ENCODE results near the gene XRN2.
"Not testable (repeated sequence)": the region's sequence is repeated elsewhere in the genome, so short reads cannot be mapped to it uniquely, and the experiment has no call there.

XRN2 gene

DNA sequence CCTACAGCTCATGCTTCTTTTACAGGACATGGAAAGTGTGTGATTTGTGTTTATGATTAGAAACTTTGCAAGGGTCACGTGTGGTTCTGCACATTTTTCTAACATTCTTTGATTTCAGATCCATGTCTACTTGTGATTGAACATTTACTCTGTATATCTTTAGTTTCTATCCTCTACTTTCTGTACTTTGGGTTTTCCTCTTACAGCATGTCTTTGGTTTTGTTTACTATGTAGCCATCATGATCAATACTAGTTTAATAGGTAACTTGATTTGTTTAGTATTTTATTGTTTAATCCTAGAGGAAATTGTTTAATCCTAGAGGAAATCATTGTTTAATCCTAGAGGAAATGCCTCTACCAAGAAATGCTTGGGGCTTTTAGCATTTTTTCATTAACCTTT is 41.8 kb downstream of the XRN2 start:
- no peak for DNase-seq

- DNase-seq: no peak
Measured at GRCh38 chr20:21352703-21353102, 49.6 kb downstream of the XRN2 start.

GRCh38 chr20:21353236-21353635 is 50.1 kb downstream of the XRN2 start:
- DNase-seq: no peak

DNA sequence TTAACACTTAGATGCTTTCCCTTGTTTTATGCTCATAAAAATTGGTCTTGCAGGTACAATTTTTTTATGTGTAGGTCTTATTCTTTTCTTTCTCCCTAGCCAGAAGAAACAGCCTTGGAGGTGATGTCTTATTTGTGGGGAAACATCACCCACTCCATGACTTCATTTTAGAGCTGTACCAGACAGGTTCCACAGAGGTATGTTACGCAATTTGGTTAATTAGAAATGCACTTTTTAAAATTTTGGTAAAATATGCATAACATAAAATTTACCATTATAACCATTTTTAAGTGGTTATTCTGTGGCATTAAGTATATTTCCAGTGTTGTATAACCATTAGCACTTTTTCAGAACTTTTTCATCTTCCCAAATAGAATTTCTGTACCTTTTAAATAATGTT is 52.9 kb downstream of the XRN2 start:
- DNase-seq: no peak

DNA sequence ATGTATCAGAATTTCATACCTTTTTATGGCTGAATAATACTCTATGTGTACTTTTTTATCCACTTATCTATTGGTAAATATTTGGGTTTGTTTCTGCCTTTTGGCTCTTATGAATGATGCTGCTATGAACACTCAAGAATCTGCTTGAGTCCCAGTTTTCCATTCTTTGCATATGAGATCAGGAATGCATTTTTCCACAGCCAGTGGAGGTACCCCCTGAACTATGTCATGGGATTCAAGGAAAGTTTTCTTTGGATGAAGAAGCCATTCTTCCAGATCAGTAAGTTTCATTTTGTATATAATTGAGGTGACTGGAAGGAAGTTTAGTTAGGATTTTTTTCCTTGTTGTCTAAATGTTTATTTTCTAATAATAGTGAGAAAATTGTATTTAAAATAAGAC is 53.3 kb downstream of the XRN2 start:
- DNase-seq: no peak

GRCh38 chr20:21357844-21358243 is 54.7 kb downstream of the XRN2 start:
- DNase-seq: no peak

DNA sequence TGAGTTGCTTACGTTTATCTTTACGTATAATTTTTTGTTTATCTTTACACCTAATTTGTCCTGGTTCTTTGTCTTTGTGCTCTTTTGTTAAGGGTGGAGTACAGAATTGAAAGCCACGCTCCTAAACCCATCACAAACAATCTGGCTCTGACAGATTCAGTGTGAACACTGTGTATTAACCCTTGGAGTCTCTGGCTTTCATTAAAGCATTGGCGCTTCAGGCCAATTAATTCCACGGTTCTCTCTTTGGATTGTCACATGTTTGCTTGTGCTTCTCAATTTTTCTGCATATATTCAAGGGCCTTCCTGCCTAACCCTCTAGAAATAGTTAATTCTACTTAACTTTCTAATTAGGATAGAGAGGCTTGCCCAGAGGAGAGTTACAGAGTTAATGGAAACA is 55.6 kb downstream of the XRN2 start:
- DNase-seq: no peak

DNA sequence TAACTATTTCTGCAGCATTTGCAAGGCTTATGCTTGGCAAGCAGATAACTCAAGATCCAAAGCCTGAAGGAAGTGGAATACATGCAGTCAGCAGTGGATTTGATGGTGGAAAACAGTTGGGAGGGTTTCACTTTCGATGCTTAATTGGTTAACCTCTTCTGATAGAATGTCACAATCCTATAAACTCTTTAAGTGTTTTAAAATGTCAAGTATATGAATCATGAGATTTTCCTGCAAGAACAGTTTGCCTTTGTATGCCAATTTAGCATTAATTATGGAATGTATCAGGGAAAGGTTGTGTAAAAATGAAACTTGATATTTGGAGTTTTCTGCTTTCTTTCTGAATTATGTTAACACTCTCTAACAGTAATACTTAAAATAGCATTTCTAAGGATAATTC is 57.6 kb downstream of the XRN2 start:
- DNase-seq: no peak

- no peak for DNase-seq
Measured at GRCh38 chr20:21361266-21361665, 58.1 kb downstream of the XRN2 start.

DNA sequence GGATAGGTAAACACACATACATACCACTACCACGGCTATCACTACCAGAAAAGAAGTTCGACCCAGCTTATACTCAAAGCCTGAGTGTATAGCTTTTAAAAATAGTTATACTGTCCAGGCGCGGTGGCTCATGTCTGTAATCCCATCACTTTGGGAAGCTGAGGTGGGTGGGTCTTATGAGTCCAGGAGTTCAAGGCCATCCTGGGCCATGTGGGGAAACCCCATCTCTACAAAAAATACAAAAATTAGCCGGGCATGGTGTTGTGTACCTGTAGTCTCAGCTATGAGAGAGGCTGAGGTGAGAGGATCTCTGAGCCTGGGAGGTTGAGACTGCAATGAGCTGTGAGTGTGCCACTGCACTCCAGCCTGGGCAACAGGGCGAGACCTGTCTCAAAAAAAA is 61.3 kb downstream of the XRN2 start:
- DNase-seq: no peak

DNA sequence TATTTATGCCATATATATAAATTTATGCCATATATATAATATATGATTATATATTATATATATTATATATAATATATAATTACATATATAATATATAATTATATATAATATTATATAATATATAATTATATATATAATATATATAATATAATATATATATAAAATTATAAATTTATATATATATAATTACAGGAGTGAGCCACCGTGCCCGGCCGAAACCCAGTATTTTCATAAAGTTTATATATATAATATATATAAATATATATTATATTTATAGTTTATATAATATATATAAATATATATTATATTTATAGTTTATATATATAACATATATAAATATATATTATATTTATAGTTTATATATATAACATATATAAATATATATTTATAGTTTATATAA is 62.6 kb downstream of the XRN2 start:
- DNase-seq: no peak

DNA sequence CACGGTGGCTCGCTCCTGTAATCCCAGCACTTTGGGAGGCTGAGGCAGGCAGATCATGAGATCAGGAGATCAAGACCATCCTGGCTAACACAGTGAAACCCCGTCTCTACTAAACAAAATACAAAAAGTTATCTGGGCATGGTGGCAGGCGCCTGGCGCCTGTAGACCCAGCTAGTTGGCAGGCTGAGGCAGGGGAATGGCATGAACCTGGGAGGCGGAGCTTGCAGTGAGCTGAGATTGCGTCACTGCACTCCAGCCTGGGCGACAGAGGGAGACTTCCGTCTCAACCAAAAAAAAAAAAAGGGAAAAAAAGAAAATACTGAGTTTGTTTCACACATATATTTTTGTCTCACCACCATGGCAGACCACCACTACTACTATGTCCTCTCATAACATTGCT is 63.1 kb downstream of the XRN2 start:
- DNase-seq: not testable (repeated sequence)

DNA sequence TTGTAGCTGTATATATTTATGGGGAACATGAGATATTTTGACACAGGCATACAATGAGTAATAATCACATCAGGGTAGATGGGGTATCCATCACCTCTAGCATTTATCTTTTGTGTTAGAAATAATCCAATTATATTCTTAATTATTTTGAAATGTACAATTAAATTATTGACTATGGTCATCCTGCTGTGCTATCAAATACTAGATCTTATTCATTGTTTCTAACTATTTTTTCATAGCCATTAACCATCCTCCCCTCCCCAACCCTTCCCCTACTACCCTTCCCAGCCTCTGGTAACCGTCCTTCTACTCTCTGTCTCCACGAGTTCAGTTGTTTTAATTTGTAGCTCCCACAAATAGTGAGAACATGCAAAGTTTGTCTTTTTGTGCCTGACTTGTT is 65.7 kb downstream of the XRN2 start:
- no peak for DNase-seq

DNA sequence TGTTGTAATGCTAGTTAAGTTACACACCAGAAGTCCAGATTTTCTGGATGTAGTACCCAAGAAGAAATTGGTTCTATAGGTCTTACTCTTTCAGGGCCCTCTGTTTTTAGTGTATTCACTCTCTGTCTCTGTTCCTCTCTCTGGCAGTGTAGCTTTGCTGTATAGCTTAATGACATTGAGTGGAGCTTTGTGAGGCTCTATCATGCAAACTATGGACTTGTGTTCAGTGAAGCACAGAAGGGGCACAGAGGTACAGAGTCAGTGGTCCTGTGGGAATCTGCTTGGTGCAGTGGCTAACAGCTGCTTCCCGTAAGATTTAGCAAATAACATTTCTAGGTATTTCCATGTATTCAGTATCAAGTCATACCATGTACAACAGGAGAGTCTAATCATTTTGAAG is 68.1 kb downstream of the XRN2 start:
- no peak for DNase-seq

DNA sequence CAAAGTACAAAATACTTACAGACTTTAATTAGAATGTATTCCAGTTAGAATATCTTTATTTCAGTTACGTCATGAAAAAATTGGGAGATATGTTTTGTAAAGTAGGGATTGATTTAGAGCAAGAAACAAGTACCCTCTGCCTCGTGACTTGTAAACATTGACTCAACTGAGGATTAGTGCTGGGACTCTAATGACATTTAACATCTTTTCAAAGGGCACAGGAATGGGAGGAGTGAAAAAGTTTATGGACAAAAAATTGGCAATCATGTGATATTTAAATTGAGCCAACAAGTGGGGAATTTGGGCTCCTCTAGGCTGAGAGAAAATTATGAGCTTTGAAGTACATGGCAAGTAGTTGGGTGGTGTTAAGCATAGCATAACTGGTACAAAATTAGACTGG is 68.9 kb downstream of the XRN2 start:
- DNase-seq: no peak

DNA sequence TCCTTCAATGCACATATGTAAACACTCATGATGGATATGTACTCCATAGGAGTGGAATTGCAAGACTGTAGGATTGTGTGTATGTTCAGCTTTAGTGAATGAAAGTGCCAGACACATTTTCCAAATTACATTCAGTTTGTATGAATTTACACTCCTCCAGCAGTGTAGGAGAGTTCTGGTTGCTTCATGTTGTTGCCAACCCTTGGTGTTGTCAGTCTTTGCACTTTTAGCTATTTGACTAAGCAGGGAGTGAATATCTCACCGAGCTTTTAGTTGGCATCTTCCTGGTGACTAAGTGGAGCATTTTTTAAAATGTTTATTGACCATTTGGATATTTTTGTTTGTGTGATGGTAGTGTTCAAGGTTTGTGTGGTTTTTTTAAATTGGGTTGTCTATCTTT is 70.3 kb downstream of the XRN2 start:
- no peak for DNase-seq

DNA sequence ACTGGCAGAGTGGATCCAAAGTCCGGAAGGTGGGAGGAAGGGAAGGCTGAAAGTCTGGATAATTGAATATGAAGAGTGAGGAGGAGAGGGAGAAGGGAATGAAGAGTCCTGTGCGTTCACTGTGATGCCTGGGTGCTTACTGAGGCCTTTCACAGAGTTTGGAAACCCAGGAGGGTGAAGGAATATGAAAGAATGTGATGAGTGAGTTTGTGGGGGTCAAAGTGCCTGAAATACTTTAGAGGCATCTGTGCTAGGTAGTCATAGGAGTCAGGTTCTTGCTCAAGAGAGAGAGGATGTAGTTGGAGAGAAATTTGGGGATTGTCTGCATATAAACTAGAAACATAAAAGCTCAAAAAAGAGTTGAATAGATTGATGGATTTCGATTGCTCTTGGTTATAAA is 73.5 kb downstream of the XRN2 start:
- DNase-seq: no peak

DNA sequence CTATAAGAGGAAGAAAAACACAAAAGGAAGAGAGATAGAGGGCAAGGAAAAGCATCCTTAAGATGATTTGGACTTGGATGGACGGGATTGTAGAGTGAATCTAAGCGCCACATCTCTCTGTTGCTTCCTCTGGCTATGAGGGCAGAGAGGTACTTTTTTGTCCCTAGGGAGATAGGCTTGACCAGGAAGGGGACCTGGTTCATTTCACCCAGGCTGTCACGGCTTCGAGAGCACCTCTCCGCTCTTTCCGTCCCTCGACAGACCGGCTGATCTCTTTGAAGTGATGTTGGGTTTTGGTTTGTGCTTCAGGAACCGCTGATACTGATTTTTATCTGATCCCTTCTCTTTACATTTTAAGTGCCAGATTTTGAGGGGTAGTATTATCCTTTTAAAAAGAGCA is 74.6 kb downstream of the XRN2 start:
- DNase-seq: no peak

GRCh38 chr20:21378259-21378658 is 75.1 kb downstream of the XRN2 start:
- no peak for DNase-seq

DNA sequence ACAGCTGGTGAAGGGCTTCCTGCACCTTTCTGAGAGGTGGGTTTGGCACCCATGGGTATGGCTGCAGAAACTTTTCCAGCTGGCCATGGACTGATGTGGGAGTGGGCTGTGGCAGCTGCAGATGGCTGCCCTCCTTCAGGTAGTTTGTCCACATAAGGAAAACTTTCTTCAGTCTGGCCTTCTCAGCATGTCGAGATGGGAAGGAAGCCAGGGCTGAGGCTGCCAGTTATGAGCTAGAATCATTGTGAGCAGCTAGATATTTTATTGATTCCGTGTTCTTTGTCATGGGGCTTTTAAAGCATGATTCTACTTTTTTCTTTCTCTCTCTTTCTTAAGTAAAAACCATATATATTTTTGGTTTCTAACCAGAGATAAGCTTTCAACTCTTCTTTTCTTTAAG is 77.6 kb downstream of the XRN2 start:
- DNase-seq: no peak

DNA sequence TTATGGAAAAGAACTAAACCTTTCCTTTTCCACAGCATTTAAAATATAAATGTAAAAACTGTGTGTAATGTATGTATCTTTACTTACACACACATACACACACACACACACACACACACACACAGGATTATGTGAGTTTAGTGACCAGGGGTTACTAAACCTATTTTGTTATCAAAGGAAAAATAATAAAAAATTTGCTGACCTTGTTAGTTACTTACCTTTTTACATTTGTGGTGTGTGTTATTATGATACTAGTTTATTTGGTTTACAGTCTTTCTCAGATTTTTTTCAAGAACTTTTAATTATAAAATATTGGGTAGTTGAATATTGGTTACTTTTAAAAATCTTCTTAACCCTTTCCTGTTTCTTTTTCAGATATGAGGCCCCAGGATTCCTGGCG is 78.5 kb downstream of the XRN2 start:
- DNase-seq: no peak

DNA sequence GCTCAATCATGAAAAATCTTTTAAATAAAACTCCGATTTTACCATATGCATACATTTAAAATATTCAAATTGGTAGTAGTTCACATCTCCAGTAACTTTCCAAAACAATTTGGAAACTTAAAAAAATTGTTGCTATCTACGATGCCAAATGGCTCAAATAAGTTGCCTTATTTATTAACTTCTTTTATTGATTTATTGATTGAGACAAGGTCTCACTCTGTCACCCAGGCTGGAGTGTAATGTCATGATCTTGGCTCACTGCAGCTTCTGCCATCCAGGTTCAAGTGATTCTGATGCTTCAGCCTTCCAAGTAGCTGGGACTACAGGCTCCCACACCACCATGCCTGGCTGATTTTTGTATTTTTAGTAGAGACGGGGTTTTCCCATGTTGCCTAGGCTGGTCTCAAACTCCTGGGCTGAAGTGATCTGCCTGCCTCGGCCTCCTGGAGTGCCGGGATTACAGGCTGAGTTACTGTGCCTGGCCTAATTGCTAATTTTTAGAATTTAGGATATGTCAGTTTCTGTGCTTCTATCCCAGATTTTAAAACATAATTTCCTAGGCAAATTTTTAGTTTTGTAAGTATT is 81.3 kb downstream of the XRN2 start:
- DNase-seq: no peak

- no peak for DNase-seq
Measured at GRCh38 chr20:21386111-21386510, 83.0 kb downstream of the XRN2 start.

- DNase-seq: no peak
Measured at GRCh38 chr20:21387528-21387927, 84.4 kb downstream of the XRN2 start.

GRCh38 chr20:21388566-21388965 is 85.4 kb downstream of the XRN2 start:
- DNase-seq: no peak
